Eye (tissue), 1 donor: ENCODE results near the gene TMPRSS4.

ENCODE experiments used
- DNase-seq: peaks from one replicate; pipeline ENCODE4 v3.0.0-alpha.2; 2015

TMPRSS4 gene

GRCh38 chr11:118139578-118139977, 62.7 kb downstream of the TMPRSS4 start:
- no peak for DNase-seq

DNA sequence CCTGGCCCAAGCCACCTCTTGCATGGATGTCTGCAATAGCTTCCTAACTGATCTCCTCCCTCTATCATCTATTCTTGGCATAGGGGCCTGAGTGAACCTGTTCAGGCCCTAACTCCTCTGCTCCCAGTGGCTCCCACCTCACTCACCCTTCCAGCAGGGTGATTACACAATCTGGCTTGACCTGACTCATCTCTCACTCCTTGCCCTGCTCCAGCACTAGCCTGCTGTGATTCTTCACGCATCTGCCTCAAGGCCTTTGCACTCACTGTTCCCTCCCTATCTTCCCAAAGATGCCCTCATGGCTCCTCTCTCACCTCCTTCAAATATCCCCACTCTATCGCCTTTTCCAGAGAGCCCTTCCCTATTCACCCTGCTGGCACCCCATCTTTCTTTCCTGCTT, 65.2 kb downstream of the TMPRSS4 start:
- no peak for DNase-seq

DNA sequence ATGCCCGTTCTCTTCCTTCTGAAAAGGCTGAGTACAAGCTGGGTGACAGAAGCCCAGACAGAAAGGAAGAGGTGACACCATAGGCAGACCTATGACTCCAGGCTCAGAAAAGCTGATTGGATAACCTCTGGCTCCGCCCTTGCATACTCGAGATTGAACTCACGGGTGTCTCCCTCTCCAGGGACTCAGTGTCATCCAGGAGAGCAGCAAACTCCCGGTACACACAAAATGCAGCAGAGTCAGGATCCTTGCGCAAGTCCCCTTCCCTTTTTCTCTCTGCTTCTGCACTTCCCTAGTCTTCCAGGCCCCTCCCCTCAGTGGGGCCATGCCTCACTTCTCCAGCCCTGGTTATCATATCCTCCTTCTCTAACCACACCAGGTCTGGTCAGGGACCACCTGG, 65.9 kb downstream of the TMPRSS4 start:
- DNase-seq: no peak

GRCh38 chr11:118143661-118144185, 66.8 kb downstream of the TMPRSS4 start:
- DNase-seq: no peak

DNA sequence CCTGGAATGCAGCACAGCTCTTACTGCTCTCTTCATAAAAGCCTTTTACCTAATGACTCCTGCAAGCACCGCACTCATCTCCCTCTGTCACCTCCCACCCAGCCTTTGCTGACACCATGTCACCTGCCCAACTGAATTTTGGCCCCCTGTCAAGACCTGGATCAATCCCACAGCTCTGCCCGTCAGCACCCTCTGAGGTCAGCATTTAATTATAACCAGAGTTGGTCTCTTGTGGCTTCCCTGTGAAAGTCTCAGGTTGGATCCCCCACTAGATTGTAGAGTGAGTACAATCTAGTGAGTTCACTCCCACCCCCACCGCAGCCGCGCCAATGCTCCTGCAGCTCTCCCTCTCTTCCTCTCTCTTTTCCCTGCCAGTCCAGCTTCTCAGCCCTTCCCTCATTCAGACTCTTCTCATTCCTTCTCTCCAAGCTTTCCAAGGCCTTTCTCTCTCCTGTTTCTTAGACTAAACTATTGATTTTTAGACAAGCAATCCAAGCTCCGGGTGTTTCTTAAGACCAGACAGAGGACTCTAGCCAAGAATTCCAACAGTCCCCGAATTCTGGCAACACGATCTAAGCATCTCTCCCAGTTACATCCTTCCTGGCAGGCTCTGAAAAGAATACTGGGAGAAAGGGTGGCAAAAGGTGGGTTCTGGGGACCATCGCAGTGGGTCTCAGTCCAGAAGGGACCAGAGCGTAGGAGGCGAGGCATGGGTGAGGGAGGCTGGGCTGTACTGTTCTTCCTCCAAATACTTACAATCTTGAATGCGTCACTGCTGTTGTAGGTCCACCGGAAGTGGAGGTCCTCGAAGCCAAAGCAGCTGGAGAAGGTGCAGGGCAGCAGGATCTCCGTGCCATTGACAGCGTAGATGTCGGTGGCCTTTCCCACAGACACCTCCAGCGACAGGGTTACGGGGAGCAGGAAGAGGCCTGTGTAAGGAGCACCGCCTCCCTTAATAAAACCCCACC, 67.7 kb downstream of the TMPRSS4 start:
- DNase-seq: no peak

- peak; percentile 94 for DNase-seq
These were observed 68.7 kb downstream of the TMPRSS4 start for GRCh38 chr11:118145285-118146227.

DNA sequence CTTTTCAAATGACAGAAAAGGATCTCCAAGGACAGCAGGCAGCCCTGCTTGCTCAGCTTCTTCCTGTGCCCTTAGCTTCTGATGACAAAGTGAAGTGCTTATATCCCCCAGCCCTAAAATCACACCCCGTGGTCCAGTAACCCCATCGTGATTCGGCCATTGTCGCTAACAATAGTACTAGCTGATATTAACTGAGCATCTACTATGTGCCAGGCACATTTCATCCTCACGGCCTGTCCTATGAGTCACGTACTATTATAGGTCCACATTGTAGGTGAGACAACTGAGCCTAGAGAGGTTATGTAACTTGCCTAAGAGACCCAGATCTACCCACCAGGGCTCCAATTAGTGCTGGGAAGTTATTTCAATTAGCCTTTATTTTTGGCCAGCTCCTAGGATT, 69.7 kb downstream of the TMPRSS4 start:
- no peak for DNase-seq

- DNase-seq: no peak
These were observed 70.6 kb downstream of the TMPRSS4 start for GRCh38 chr11:118147502-118147901.

GRCh38 chr11:118148240-118148639, 71.4 kb downstream of the TMPRSS4 start:
- no peak for DNase-seq

DNA sequence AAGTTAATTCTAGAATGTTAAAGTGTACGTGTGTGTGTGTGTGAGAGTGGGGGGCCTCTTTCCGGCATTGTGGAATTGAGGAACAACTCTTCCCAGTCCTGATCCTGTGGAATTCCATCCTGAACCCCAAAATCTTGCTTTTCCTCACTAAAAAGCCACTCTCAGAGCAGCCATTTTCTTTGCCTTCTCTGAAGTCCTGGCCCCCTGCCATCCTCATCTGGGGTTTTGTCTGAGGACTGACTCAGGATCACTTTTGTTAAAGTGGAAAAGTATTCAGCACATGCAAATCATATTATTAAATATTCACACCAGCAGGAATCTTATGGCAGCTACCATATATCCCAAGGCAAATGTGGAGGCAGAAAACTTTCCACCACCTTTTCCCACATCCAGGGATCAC, 72.0 kb downstream of the TMPRSS4 start:
- no peak for DNase-seq

DNA sequence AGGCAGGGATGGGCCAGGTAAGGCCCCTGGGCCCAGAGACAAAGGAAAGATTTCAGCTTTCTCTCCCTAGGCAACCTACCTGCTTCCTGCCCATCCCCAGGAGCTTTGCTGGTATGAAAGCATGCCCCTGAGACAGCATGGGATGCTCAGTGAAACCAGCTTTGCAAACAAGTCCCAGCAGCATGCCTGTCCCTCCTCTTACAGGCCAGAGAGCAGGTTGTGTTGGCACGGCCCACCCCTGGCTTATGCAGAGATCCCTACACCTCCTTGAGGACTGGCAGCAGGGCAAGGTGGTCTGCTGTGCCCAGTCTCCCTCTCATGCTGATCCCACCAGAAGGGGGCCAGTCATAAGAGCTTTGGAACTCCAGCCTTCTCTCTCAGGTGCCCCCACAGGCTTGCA, 72.6 kb downstream of the TMPRSS4 start:
- no peak for DNase-seq

- DNase-seq: no peak
These were observed 74.6 kb downstream of the TMPRSS4 start for GRCh38 chr11:118151431-118151830.

DNA sequence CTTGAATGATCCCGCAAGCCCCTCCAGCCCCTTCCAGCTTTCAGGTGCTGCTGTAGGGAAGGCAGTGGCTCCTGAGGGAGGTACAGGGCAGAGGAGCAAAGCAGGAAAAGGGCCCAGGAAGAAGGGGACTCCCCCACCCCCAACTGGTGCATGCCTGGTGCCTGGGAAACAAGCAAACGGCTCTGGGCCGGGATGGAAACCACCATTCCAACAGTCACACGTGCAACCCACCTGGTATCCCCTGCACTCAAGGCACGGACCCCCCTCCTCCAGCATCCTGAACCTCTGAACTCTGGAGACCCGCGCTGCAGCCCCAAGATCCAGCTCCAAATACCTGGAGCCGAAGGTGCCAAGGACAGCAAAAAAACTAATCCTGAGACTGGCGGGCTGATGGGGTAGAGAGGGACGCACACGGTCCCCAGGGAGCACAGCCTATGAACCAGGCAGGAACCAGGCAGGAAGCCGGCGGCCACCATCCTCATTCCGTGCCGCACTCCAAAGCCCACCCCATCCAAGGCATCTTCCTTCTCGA, 75.2 kb downstream of the TMPRSS4 start:
- DNase-seq: no peak

DNA sequence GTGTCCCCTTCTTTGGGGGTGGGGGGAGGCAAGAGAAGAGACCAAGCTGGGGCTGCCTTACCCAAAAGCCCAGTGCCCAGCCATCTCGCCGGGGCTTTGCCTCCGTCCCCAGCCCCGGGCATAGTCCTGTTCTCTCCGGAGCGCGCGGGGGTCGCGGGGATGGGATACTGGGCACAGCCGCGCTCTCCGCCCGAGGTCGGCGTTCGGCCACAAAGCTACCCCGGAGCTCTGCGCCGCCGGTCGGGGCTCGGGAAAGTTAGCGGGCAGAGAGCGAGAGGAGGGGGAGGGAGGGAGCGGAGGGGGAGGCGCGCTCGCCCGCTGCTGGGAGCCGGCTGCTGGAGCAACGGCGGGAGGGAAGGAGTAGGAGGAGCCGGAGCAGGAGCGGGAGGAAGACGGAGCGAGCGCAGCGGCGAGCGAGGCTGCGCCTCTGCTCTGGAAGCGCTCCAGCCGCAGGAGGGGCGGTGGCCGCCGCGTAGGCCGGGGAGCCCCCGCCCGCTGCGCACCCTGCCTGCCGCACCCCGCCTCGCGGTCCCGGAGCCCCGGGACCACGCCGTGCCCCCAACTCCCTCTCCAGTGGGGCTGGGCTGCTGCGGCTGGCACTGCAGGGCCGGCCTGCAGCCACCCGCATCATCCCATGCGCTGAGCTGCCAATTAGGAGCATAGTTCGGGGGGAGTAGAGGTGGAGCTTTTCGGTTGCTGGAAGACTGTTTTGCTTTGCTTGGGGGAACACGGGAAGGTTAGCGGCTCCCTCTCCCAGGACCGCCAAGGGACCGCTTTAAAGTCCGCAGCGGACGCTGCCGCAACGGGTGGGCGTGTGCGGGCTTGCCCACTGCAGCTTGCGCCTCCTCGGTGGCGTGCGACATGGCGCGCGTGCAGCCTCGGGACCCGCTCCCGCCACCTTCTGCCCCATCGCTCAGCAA, 75.9 kb downstream of the TMPRSS4 start, which contains the start of gene SCN4B:
SCN4B (minus strand) TSS at position 272 of the 920 bp plus-strand sequence; CDS start at position 122, 150 bp downstream.
- peak; percentile 91 for DNase-seq

DNA sequence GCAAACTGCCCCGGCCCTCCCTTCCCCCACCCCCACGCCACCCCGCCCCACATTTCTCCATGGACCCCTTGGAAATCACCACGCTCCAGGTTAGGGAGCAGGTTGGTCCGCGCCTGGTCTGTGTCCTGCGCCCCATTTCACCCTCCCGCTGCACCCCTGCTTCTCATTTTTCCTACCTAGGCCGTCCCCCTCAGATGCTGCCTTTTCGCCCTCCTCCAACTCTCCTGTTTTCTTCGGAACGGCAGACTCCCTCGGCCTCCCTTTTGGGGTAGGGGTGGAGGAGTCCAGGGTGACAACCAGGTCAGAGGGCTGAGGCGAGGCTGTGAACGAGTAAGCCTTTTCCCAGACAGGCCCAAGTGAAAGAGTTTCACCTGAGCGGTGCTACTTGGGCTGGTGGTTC, 76.6 kb downstream of the TMPRSS4 start:
- DNase-seq: peak; percentile 14

DNA sequence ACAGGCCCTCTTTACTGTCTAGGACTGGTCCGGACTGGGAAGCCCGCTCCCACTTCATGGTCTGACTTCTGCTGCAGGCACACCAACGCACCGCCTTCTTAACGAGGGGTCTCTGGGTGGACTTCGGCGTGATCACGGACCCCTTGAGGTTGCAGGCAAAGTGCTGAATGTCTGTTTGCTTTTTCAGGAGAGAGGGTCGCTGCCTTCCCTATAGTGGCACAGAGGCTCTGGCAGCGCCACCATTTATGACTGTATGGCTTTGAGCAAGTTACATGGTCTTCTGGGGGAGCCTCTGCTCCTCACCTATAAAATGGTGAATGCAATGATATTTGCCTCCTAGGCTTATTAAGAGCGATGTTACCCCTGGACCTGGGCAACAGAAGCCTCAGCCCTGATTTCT, 77.1 kb downstream of the TMPRSS4 start:
- no peak for DNase-seq

- DNase-seq: no peak
These were observed 77.8 kb downstream of the TMPRSS4 start for GRCh38 chr11:118154641-118155040.

DNA sequence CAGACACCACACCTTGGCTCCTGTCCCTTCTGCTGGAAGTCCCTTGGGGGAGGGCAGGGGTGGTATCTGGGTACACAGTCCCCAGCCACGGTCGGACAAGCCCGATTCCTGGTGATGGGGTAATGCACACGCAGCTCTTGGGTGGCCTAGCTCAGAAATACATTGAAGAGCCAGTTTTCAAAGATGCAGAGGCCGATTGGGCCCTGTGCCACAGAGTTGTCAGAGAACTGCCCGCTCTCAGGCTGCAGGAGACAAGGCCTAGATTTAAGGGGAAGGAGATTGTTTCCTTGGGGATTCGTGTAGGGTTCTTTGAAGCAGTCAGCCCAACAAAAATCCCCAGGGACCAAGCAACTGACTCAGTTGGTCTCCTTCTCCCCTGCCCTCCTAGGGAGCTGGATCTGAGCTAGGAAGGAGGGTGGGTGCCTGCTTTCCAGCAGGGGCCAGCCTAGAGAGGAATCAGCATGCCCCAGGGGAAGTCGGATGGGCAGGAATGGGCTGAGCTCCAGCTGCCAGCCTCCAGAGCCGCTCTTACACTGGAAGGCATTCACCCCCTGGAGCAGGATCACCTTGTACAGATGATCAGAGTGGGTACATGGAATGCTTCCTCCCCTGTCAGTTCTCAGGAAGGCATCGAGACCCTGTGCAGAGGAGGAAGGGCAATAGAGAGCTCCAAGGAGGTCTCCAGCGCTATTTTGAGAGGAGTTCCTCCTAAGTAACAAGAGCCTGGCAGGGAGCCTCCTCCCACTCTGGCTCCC, 79.1 kb downstream of the TMPRSS4 start:
- no peak for DNase-seq

- peak; percentile 37 for DNase-seq
These were observed 79.8 kb downstream of the TMPRSS4 start for GRCh38 chr11:118156531-118157185.

DNA sequence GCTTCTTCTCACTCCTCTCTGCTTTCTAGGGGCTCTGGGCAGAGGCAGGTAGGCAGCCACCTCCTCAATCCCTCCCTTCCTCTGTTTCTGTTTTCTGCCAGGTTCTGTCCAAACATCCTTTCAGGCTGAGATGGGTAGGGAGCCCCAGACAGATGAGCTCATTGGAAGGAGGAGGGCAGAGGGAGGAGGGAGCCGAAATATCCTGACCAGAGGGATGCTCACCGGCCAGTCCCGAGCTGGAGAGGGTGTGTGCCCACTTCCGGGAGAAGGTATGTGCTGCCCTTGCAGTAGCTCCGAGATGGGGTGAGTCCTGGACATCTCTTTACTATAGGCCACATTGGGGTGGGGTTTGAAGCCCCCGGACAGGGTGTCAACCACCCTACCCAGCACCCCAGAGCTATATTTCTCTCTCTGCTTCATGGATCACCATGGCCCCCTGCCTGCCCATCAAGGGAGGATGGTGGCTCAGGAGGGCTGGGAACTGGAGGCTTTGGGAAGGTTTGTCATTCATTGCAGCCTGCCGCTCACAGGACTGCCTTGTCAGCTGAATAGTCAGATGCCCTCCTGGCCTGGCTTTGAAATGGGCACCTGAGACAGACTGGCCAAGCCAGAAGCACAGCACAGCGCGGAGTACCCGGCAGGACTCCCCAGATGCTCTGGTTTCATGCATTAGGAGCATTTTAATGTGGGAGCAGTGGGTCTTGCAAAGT, 80.5 kb downstream of the TMPRSS4 start:
- DNase-seq: no peak
